HepG2 (cell line): Measurements from ENCODE around the gene FCN3. TPM values are rescaled to one million over a fixed set of nuclear protein-coding genes. Genes with fewer than 3 reads are reported as not detected.

Experiments
- ELF1 ChIP-seq: sonication (generic); formaldehyde crosslinking; IDR thresholded peaks from 2 replicates; pipeline ENCODE4 v1.4.0; 2020; ENCODE audit warnings: missing genetic modification reagents
- GABPA ChIP-seq, 2 experiments: IDR thresholded peaks; 2 replicates each; pipeline ENCODE4 v1.6.1; 2011 to 2016; ENCODE audit warnings: low read depth in 2 of 2, low read length in 1 of 2, missing biosample characterization in 1 of 2, missing genetic modification characterization in 1 of 2
- SIN3B ChIP-seq: fragments of 150-350 bp; IDR thresholded peaks from 2 replicates; pipeline ENCODE4 v1.6.1; 2014; ENCODE audit warnings: low read length
- YEATS2 ChIP-seq: sonication (generic); formaldehyde crosslinking; IDR thresholded peaks from 2 replicates; pipeline ENCODE4 v1.4.0; 2020; ENCODE audit warnings: missing genetic modification reagents, borderline replicate concordance
- ZC3H4 ChIP-seq: sonication (generic); formaldehyde crosslinking; IDR thresholded peaks from 2 replicates; pipeline ENCODE4 v1.4.0; 2020; ENCODE audit warnings: missing genetic modification reagents, borderline replicate concordance
- ZNF207 ChIP-seq: fragments of 450-650 bp; IDR thresholded peaks from 2 replicates; pipeline ENCODE4 v1.6.1; 2016; ENCODE audit warnings: antibody characterized with exemption, borderline replicate concordance
- ZNF333 ChIP-seq: sonication (generic); formaldehyde crosslinking; IDR thresholded peaks from 2 replicates; pipeline ENCODE4 v1.4.0; 2020; ENCODE audit warnings: mild to moderate bottlenecking, missing genetic modification reagents, borderline replicate concordance
- ZNF432 ChIP-seq: sonication (generic); formaldehyde crosslinking; IDR thresholded peaks from 2 replicates; pipeline ENCODE4 v1.5.0; 2020; ENCODE audit warnings: missing genetic modification reagents, mild to moderate bottlenecking, borderline replicate concordance
- ZNF441 ChIP-seq: sonication (generic); formaldehyde crosslinking; IDR thresholded peaks from 2 replicates; pipeline ENCODE4 v1.7.0; 2021; ENCODE audit warnings: missing genetic modification reagents, borderline replicate concordance
- ZNF547 ChIP-seq: sonication (generic); formaldehyde crosslinking; IDR thresholded peaks from 2 replicates; pipeline ENCODE4 v1.5.1; 2020; ENCODE audit warnings: mild to moderate bottlenecking, missing genetic modification reagents
- ZNF782 ChIP-seq: sonication (generic); formaldehyde crosslinking; IDR thresholded peaks from 2 replicates; pipeline ENCODE4 v1.4.0; 2020; ENCODE audit warnings: missing genetic modification reagents, mild to moderate bottlenecking, borderline replicate concordance
- polyA plus RNA-seq, 8 experiments: library from polyadenylated mRNA; depleted of rRNA in 3 of 8; stranded (reverse) in 7 of 8; unstranded in 1 of 8; fragments of >200 nt; fragmentation: Illumina TruSeq in 4 of 8; extraction: Trizol in 4 of 8; gene quantifications; 2 replicates each; pipeline versions ENCODE4 v1.2.1 to v1.2.3, GENCODE V29; 2011 to 2016; ENCODE audit warnings: low read depth in 4 of 8, missing spikeins in 1 of 8, mixed read lengths in 1 of 8; ENCODE audit not compliant: insufficient read depth in 1 of 8
- total RNA-seq, 5 experiments: library from RNA; depleted of rRNA; stranded (reverse); fragments of >200 nt; fragmentation: Illumina TruSeq; extraction: Trizol; gene quantifications; 2 replicates each; pipeline ENCODE4 v1.2.3, GENCODE V29; 2016; ENCODE audit warnings: low read depth in 1 of 5
- TF ChIP-seq, protein P1 (sequence below): sonication (generic); formaldehyde crosslinking; IDR thresholded peaks from 2 replicates; pipeline ENCODE4 v1.4.0; 2020; ENCODE audit warnings: missing genetic modification reagents, borderline replicate concordance
- TF ChIP-seq, protein P2 (sequence below), 2 experiments: IDR thresholded peaks; 2 replicates each; pipeline ENCODE4 v1.6.1; 2011 to 2012; ENCODE audit warnings: low read length in 2 of 2, borderline replicate concordance in 1 of 2, low read depth in 1 of 2, mild to moderate bottlenecking in 1 of 2, moderate library complexity in 1 of 2
- TF ChIP-seq, protein P3 (sequence below): sonication (generic); formaldehyde crosslinking; IDR thresholded peaks from 2 replicates; pipeline ENCODE4 v1.8.0; 2022; ENCODE audit warnings: mild to moderate bottlenecking, missing genetic modification reagents; ENCODE audit not compliant: insufficient replicate concordance
- TF ChIP-seq, protein P4 (sequence below): sonication (generic); formaldehyde crosslinking; IDR thresholded peaks from 2 replicates; pipeline ENCODE4 v1.5.0; 2020; ENCODE audit warnings: missing genetic modification reagents, mild to moderate bottlenecking, borderline replicate concordance
- TF ChIP-seq, protein P5 (sequence below): sonication (generic); formaldehyde crosslinking; IDR thresholded peaks from 2 replicates; pipeline ENCODE4 v1.4.0; 2020; ENCODE audit warnings: mild to moderate bottlenecking, missing genetic modification reagents

Gene FCN3
- total and polyA plus RNA-seq, 2 of the 13 experiments (the other 11 are each of a cell fraction or from before 2014, with no cell fraction given): not detected

DNA sequence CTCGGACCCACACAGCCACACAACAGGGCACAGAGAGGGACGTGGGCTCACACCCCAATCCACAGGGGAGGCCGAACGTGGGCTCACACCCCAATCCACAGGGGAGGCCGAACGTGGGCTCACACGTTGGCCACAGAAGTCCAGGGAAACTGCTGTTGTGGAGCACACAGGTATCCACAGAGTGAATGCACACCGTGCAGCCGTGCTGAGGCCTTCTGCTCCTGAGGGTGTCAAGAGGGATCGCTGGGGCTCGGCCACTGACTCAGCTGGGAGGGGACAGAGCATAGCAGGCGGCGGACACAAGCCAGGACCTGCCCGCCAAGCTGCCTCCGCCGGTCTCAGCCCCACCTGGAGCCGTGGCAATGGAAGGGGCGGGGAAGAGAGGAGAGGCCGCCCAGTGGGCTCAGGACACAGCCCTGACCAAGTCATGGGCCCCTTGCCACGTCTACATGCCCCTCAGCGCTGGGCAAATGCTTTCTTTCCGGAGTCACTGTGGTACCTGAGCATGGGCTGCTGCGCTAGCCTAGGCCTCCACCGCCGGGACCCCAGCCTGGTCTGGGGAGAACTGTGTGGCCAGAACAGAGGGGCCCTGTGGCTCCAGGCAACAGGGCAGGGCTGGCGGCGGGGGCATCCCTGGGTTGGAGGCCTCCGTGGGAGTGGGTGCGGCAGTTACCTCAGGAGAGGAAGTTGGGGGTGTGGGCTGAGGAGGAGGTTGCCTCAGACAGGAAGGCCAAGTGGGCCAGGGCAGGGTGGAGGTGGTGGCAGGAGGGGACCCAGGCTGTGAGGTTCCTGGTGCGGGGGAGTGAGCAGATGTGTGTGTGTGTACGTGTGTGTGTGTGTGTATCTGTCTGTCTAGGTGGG is 31.6 kb downstream of the FCN3 start (continued):
- TF ChIP-seq, protein P1, sequence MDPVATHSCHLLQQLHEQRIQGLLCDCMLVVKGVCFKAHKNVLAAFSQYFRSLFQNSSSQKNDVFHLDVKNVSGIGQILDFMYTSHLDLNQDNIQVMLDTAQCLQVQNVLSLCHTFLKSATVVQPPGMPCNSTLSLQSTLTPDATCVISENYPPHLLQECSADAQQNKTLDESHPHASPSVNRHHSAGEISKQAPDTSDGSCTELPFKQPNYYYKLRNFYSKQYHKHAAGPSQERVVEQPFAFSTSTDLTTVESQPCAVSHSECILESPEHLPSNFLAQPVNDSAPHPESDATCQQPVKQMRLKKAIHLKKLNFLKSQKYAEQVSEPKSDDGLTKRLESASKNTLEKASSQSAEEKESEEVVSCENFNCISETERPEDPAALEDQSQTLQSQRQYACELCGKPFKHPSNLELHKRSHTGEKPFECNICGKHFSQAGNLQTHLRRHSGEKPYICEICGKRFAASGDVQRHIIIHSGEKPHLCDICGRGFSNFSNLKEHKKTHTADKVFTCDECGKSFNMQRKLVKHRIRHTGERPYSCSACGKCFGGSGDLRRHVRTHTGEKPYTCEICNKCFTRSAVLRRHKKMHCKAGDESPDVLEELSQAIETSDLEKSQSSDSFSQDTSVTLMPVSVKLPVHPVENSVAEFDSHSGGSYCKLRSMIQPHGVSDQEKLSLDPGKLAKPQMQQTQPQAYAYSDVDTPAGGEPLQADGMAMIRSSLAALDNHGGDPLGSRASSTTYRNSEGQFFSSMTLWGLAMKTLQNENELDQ (CRISPR knock-in tag): no peak
- no peak for TF ChIP-seq ZNF207
- no peak for TF ChIP-seq ZNF333 (CRISPR knock-in tag)
- TF ChIP-seq YEATS2 (CRISPR knock-in tag): no peak; the same call in 1 of the 2 replicates
- peak; percentile 59; the same call in 1 of the 2 replicates for TF ChIP-seq ZNF547
- TF ChIP-seq ZC3H4 (CRISPR knock-in tag): no peak
- TF ChIP-seq, protein P2, sequence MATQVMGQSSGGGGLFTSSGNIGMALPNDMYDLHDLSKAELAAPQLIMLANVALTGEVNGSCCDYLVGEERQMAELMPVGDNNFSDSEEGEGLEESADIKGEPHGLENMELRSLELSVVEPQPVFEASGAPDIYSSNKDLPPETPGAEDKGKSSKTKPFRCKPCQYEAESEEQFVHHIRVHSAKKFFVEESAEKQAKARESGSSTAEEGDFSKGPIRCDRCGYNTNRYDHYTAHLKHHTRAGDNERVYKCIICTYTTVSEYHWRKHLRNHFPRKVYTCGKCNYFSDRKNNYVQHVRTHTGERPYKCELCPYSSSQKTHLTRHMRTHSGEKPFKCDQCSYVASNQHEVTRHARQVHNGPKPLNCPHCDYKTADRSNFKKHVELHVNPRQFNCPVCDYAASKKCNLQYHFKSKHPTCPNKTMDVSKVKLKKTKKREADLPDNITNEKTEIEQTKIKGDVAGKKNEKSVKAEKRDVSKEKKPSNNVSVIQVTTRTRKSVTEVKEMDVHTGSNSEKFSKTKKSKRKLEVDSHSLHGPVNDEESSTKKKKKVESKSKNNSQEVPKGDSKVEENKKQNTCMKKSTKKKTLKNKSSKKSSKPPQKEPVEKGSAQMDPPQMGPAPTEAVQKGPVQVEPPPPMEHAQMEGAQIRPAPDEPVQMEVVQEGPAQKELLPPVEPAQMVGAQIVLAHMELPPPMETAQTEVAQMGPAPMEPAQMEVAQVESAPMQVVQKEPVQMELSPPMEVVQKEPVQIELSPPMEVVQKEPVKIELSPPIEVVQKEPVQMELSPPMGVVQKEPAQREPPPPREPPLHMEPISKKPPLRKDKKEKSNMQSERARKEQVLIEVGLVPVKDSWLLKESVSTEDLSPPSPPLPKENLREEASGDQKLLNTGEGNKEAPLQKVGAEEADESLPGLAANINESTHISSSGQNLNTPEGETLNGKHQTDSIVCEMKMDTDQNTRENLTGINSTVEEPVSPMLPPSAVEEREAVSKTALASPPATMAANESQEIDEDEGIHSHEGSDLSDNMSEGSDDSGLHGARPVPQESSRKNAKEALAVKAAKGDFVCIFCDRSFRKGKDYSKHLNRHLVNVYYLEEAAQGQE (IDR thresholded peaks at IDR 0.05; ENCODE audit: borderline replicate concordance in 1 of 2, low read depth in 1 of 2, low read length in 2 of 2): no peak
- TF ChIP-seq ZNF432 (CRISPR knock-in tag): no peak
- TF ChIP-seq SIN3B: no peak
- no peak for TF ChIP-seq ZNF441 (CRISPR knock-in tag)
- TF ChIP-seq ELF1 (CRISPR knock-in tag): no peak; the same call in 1 of the 2 replicates
- no peak for TF ChIP-seq GABPA (IDR thresholded peaks at IDR 0.05; ENCODE audit: low read depth, low read length)
- peak; percentile 18; the same call in 1 of the 2 replicates for TF ChIP-seq GABPA (CRISPR knock-in tag; IDR thresholded peaks at IDR 0.05; ENCODE audit: low read depth)
- TF ChIP-seq, protein P3, sequence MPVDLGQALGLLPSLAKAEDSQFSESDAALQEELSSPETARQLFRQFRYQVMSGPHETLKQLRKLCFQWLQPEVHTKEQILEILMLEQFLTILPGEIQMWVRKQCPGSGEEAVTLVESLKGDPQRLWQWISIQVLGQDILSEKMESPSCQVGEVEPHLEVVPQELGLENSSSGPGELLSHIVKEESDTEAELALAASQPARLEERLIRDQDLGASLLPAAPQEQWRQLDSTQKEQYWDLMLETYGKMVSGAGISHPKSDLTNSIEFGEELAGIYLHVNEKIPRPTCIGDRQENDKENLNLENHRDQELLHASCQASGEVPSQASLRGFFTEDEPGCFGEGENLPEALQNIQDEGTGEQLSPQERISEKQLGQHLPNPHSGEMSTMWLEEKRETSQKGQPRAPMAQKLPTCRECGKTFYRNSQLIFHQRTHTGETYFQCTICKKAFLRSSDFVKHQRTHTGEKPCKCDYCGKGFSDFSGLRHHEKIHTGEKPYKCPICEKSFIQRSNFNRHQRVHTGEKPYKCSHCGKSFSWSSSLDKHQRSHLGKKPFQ (CRISPR knock-in tag): no peak
- TF ChIP-seq, protein P4, sequence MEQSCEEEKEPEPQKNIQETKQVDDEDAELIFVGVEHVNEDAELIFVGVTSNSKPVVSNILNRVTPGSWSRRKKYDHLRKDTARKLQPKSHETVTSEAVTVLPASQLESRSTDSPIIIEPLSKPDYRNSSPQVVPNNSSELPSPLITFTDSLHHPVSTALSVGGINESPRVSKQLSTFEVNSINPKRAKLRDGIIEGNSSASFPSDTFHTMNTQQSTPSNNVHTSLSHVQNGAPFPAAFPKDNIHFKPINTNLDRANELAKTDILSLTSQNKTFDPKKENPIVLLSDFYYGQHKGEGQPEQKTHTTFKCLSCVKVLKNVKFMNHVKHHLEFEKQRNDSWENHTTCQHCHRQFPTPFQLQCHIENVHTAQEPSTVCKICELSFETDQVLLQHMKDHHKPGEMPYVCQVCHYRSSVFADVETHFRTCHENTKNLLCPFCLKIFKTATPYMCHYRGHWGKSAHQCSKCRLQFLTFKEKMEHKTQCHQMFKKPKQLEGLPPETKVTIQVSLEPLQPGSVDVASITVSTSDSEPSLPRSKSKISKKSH: no peak
- no peak for TF ChIP-seq ZNF782 (CRISPR knock-in tag)
- TF ChIP-seq, protein P5, sequence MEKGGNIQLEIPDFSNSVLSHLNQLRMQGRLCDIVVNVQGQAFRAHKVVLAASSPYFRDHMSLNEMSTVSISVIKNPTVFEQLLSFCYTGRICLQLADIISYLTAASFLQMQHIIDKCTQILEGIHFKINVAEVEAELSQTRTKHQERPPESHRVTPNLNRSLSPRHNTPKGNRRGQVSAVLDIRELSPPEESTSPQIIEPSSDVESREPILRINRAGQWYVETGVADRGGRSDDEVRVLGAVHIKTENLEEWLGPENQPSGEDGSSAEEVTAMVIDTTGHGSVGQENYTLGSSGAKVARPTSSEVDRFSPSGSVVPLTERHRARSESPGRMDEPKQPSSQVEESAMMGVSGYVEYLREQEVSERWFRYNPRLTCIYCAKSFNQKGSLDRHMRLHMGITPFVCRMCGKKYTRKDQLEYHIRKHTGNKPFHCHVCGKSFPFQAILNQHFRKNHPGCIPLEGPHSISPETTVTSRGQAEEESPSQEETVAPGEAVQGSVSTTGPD (CRISPR knock-in tag): no peak
